Mucosa of rectum (tissue), 2 donors: ENCODE measurements around the gene OR52W1.
A peak's percentile ranks its signal among the peaks of the same experiment; 100 is the strongest.

Experiments used
- H3K27ac ChIP-seq, 2 donors: one replicate each; pipeline ENCODE4 v1.7.0; 2013; ENCODE audit warnings: inconsistent platforms in 2 of 2, low read depth in 2 of 2, low read length in 2 of 2
- H3K27me3 ChIP-seq, 2 donors: one replicate each; pipeline ENCODE4 v1.7.0; 2013; ENCODE audit warnings: low read length in 2 of 2; ENCODE audit not compliant: control insufficient read depth in 2 of 2, insufficient read depth in 2 of 2
- H3K36me3 ChIP-seq, 2 donors: one replicate each; pipeline ENCODE4 v1.7.0; 2013; ENCODE audit warnings: low read length in 2 of 2; ENCODE audit not compliant: control insufficient read depth in 2 of 2, insufficient read depth in 2 of 2
- H3K4me1 ChIP-seq, 2 donors: one replicate each; pipeline ENCODE4 v1.7.0; 2013; ENCODE audit warnings: low read length in 2 of 2, mild to moderate bottlenecking in 1 of 2; ENCODE audit not compliant: control insufficient read depth in 2 of 2, insufficient read depth in 2 of 2
- H3K4me3 ChIP-seq, 2 donors: one replicate each; pipeline ENCODE4 v1.7.0; 2013; ENCODE audit warnings: low read length in 2 of 2
- H3K9ac ChIP-seq, 2 donors: one replicate each; pipeline ENCODE4 v1.7.0; 2013; ENCODE audit warnings: low read length in 2 of 2, low read depth in 1 of 2, mild to moderate bottlenecking in 1 of 2
- H3K9me3 ChIP-seq, 2 donors: one replicate each; pipeline ENCODE4 v1.7.0; 2013; ENCODE audit warnings: low read length in 2 of 2; ENCODE audit not compliant: control insufficient read depth in 2 of 2
- donor health status: healthy.
- donor health status: Normal muscosa, but diverticular disease.

OR52W1 gene

DNA sequence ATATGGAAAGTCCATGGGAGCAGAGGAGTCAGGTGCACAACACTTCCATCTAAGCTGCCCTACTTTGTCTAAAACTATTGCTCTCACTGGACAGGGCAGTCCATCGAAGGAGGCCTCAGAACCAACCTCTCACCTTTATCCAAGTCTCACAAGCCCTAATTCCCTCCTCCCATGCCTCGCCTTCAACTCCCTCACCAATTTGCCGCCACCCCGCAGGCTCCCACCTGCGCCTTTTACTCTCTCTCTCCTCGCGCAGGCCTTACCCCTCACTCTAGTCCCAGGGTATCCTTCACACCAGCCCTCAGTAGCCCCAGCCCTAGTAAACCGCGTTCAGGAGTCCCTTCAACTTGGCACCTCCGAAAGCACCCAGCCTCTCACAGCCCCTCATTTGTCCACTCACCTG lies 35.0 kb downstream of the OR52W1 start:
- Histone ChIP-seq H3K9me3 (no peaks in the 10 kb centered on the region), H3K36me3 (no peaks in the 10 kb centered on the region), H3K9ac (peak overlapping the region; percentile 96), H3K4me1 (peaks cover 20% of the 10 kb centered on the region in 2 donors), H3K4me3 (peak overlapping the region; percentile 95 to 99), H3K27ac (peak overlapping the region; percentile 93), H3K27me3 (no peaks in the 10 kb centered on the region)

DNA sequence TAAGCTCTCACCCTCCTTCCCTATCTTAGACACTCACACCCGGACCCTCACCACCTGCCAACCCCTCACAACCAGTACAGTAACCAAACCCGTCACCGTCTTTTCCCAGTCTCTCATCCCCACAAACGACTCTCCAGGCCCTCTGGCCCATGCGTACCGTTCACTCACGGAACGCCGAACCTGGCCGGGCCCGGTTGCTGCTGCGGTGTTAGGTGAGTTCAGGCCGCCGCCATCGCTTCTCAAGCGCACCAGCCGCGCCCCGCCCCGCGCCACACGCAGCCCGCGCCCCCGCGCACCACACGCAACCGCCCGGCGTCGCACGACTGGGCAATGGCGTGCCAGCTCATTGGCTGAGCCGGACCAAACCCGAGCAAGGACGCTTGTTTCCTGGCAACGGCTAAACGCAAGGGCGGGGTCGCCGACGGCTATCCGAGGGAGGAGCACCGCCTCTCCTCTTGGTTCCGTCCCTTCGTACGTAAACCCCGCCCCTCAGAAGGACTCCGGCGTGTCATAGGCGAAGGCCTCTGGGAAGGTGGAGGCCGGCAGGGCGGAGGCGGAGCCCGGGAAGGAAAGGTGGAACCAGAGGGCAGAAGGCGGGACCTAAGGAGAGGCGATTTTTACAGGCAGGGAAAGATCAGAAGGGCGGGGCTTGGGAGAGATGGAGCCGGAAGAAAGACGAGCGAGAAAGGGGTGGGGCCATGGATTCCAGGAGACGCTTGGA lies 35.5 kb downstream of the OR52W1 start, which contains the start of gene FHIP1B:
TSS of gene FHIP1B (minus strand) at position 250 of the 721 bp plus-strand sequence. CDS start 10,120 bp downstream, outside the sequence.
- Histone ChIP-seq H3K9me3 (no peaks in the 10 kb centered on the region), H3K4me1 (peaks cover 18 to 20% of the 10 kb centered on the region in 2 donors), H3K36me3 (no peaks in the 10 kb centered on the region), H3K4me3 (peak within 1 kb of the TSS; percentile 95 to 99), H3K27ac (peak within 1 kb of the TSS; percentile 93 to 96), H3K27me3 (no peaks in the 10 kb centered on the region), H3K9ac (peak within 1 kb of the TSS; percentile 96)

DNA sequence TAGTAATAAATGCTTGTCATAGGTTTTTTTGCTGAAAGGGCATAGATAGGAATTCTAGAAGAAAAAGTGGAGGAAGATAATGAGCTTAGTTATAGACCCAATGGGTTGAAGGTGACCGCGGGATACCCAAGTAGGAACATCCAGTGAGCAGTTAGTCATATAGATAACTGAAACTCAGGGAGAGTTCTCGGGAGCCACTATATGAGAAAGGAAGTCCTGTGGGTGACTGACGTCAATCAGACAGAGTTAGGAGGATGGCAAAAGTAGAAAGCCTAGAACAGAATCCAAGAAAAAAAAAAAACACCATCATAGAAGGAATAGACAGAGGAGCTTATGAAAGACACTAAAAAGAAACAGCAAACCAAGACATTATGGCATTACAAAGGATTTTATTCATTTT lies 38.2 kb downstream of the OR52W1 start:
- peaks cover 4 to 11% of the 10 kb centered on the region in 2 donors for H3K4me1 ChIP-seq
- H3K27me3 ChIP-seq = no peaks in the 10 kb centered on the region
- no peaks in the 10 kb centered on the region for H3K36me3 ChIP-seq
- no peak overlapping the region for H3K27ac ChIP-seq
- H3K9me3 ChIP-seq = no peaks in the 10 kb centered on the region
- H3K9ac ChIP-seq = no peak overlapping the region
- no peak overlapping the region for H3K4me3 ChIP-seq

DNA sequence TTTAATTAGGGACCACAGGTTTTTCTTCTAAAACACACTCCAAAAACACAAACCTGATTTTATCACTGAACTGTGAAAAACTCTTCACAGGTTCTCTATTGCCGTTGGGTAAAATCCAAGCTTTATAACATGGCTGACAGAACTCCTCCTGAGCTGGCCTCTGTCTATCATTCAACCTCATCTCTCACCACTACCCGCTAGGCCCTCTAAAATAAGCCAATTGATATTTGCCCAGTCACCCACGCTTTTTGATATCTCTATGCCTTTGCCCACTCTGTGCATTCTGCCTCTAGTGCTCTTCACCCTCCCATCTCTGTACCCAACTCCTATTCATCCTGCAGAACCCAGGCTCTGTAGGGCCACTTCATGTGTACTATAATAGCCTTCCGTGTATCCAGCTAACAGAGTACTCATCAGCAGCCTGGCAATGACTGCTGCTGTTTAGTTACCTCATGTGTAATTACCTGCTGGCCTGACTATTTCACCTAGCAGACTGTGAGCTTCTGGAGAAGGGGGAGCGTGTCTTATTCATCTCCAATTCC lies 38.8 kb downstream of the OR52W1 start:
- H3K36me3 ChIP-seq = no peaks in the 10 kb centered on the region
- no peak overlapping the region for H3K27ac ChIP-seq
- H3K27me3 ChIP-seq = no peaks in the 10 kb centered on the region
- peaks cover 4 to 10% of the 10 kb centered on the region in 2 donors for H3K4me1 ChIP-seq
- no peak overlapping the region for H3K9ac ChIP-seq
- no peaks in the 10 kb centered on the region for H3K9me3 ChIP-seq
- H3K4me3 ChIP-seq = no peak overlapping the region

DNA sequence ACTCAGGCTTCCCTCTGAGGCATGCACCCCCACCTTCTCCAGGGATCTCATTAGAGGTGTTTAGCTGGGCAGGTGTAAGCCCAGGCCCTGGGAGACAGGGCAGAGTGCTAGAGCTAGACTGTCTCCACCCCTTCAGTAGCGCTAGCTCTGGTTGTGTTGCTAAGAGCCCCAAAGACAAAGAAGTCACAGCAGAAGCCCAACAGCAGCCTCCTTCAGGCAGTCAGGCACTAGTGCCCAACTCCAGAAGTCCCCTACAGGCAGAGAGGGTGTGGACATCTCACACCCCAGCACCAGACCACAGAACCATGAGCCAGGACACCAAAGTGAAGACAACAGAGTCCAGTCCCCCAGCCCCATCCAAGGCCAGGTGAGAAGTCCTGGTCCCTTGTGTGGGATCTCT lies 39.9 kb downstream of the OR52W1 start, which contains the start of gene CNGA4:
TSS of gene CNGA4 (plus strand) at position 188 of the 400 bp plus-strand sequence. CDS start at position 306, 118 bp downstream.
- H3K4me3 ChIP-seq = no peak within 1 kb of the TSS
- peaks cover 0 to under 1% of the 10 kb centered on the region in 2 donors for H3K4me1 ChIP-seq
- no peaks in the 10 kb centered on the region for H3K9me3 ChIP-seq
- no peaks in the 10 kb centered on the region for H3K36me3 ChIP-seq
- no peak within 1 kb of the TSS for H3K9ac ChIP-seq
- no peak within 1 kb of the TSS for H3K27ac ChIP-seq
- H3K27me3 ChIP-seq = no peaks in the 10 kb centered on the region

DNA sequence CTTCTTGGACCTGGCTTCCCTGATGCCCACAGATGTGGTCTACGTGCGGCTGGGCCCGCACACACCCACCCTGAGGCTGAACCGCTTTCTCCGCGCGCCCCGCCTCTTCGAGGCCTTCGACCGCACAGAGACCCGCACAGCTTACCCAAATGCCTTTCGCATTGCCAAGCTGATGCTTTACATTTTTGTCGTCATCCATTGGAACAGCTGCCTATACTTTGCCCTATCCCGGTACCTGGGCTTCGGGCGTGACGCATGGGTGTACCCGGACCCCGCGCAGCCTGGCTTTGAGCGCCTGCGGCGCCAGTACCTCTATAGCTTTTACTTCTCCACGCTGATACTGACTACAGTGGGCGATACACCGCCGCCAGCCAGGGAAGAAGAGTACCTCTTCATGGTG lies 41.1 kb downstream of the OR52W1 start:
- H3K4me1 ChIP-seq = no peaks in the 10 kb centered on the region
- H3K27ac ChIP-seq = no peak overlapping the region
- no peak overlapping the region for H3K4me3 ChIP-seq
- H3K27me3 ChIP-seq = no peaks in the 10 kb centered on the region
- H3K9me3 ChIP-seq = no peaks in the 10 kb centered on the region
- no peaks in the 10 kb centered on the region for H3K36me3 ChIP-seq
- H3K9ac ChIP-seq = no peak overlapping the region

DNA sequence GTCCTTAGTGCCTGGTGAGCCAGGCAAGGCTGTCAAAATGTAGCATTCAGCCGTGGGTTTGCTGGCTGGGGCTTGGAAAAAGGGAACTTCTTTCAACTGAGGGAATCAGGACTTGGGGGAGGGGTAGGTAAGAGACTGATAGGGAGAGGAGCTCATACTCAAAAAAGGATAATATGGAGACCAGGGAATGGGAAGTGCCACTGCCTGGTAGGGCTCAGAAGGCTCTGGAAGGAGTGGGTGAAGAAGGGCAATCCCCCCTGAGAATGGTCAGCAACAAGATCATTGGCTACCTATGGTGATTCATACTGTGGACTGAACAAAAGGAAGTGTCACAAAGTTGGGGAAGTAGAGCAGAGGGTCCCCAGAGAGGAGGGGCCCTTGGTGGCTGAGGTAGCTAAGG lies 41.8 kb downstream of the OR52W1 start:
- Histone ChIP-seq H3K27ac (no peak overlapping the region), H3K4me1 (no peaks in the 10 kb centered on the region), H3K36me3 (no peaks in the 10 kb centered on the region), H3K9ac (no peak overlapping the region), H3K9me3 (no peaks in the 10 kb centered on the region), H3K27me3 (no peaks in the 10 kb centered on the region), H3K4me3 (no peak overlapping the region)

DNA sequence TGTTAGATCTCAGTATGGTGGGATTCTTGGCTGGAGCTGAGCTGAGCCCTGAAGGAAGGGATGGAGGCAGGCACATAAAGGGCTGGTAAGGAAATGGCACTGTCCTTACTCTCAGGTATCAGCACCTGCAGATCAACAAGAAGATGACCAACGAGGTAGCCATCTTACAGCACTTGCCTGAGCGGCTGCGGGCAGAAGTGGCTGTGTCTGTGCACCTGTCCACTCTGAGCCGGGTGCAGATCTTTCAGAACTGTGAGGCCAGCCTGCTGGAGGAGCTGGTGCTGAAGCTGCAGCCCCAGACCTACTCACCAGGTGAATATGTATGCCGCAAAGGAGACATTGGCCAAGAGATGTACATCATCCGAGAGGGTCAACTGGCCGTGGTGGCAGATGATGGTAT lies 42.3 kb downstream of the OR52W1 start:
- H3K4me1 ChIP-seq = no peaks in the 10 kb centered on the region
- no peak overlapping the region for H3K4me3 ChIP-seq
- no peaks in the 10 kb centered on the region for H3K27me3 ChIP-seq
- no peaks in the 10 kb centered on the region for H3K36me3 ChIP-seq
- no peaks in the 10 kb centered on the region for H3K9me3 ChIP-seq
- H3K27ac ChIP-seq = no peak overlapping the region
- H3K9ac ChIP-seq = no peak overlapping the region

DNA sequence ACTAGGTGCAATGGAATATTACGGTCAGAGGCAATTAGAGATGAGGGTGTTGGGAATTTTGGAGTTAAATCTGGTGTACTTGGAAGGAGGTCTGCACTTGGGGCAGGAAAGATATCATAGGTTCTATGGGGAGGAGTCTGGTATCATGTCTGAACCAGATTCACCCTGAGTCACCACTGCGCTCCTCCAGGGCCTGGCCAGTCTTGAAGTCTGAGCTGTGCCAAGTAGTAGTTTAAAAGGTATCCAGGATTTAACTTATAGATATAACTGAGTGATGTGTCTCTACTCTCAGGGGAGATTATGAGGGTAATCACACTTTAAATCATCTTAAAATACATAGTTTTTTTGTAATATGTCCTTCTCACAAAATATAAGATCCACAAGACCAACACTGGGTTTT lies 46.5 kb downstream of the OR52W1 start:
- no peaks in the 10 kb centered on the region for H3K9me3 ChIP-seq
- H3K27ac ChIP-seq = no peak overlapping the region
- H3K4me3 ChIP-seq = no peak overlapping the region
- no peak overlapping the region for H3K9ac ChIP-seq
- H3K36me3 ChIP-seq = no peaks in the 10 kb centered on the region
- no peaks in the 10 kb centered on the region for H3K4me1 ChIP-seq
- H3K27me3 ChIP-seq = no peaks in the 10 kb centered on the region

DNA sequence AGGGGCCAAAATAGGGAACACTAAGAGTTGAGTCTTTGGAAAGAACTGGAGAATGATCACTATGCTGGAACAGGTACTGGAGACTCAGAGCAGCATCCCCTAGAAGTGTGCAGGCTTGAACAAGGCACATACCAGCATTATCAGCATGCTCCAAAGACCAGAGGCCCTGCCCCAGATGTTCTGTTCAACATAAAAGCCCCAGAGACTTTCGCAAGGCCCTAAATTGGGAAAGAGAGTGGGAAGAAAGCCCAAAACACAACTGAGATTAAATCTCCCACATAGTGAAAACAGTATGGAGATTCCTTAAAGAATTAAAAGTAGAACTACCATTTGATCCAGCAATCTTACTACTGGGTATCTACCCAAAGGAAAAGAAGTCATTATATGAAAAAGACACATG lies 49.2 kb downstream of the OR52W1 start:
- Histone ChIP-seq H3K27me3 (no peaks in the 10 kb centered on the region), H3K36me3 (no peaks in the 10 kb centered on the region), H3K4me1 (peaks cover 0 to 6% of the 10 kb centered on the region in 2 donors), H3K27ac (no peak overlapping the region), H3K4me3 (no peak overlapping the region), H3K9ac (no peak overlapping the region), H3K9me3 (no peaks in the 10 kb centered on the region)
